ENCODE measurements around the gene ZNHIT2.
"Not testable (repeated sequence)": the region's sequence is repeated elsewhere in the genome, so short reads cannot be mapped to it uniquely, and the experiment has no call there.

The ZNHIT2 gene

GRCh38 chr11:65117206-65118096 is at the start of gene ZNHIT2:
Gene ZNHIT2, minus strand, starts transcription at chr11:65117701. Its CDS starts 48 bp downstream, at chr11:65117653.
- Mint-ChIP-seq H3K27ac (peak within 1 kb of the TSS; percentile 96), H3K27me3 (no peaks in the 10 kb centered on the region), H3K36me3 (peaks cover 16% of the 10 kb centered on the region), H3K4me1 (ENCODE audit: low read depth) (peaks cover 66% of the 10 kb centered on the region), H3K9me3 (ENCODE audit: low read depth) (no peaks in the 10 kb centered on the region), H3K4me3 (peak within 1 kb of the TSS; percentile 91)

DNA sequence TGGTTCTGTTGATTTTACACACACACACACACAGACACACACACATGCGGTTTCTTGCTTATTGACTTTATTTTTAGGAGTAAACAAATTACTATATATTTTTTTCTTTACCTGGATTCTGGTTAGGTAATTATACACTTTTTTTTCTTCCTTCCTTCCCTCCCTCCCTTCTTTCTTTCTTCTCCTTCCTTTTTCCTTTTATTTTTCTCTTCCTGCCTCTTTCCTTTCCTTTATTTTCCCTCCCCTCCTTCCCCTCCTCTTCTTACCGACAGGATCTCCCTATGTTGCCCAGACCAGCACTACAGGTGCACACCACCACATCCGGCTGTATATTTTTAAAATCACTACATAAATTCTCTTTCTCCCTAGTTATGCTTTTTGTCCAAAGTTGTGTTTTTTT is 49.4 kb upstream of the ZNHIT2 start:
- no peaks in the 10 kb centered on the region for H3K36me3 Mint-ChIP-seq
- no peaks in the 10 kb centered on the region for H3K9me3 Mint-ChIP-seq (ENCODE audit: low read depth)
- no peaks in the 10 kb centered on the region for H3K27me3 Mint-ChIP-seq
- H3K27ac Mint-ChIP-seq, result no peak overlapping the region
- no peaks in the 10 kb centered on the region for H3K4me1 Mint-ChIP-seq (ENCODE audit: low read depth)
- no peak overlapping the region for H3K4me3 Mint-ChIP-seq

DNA sequence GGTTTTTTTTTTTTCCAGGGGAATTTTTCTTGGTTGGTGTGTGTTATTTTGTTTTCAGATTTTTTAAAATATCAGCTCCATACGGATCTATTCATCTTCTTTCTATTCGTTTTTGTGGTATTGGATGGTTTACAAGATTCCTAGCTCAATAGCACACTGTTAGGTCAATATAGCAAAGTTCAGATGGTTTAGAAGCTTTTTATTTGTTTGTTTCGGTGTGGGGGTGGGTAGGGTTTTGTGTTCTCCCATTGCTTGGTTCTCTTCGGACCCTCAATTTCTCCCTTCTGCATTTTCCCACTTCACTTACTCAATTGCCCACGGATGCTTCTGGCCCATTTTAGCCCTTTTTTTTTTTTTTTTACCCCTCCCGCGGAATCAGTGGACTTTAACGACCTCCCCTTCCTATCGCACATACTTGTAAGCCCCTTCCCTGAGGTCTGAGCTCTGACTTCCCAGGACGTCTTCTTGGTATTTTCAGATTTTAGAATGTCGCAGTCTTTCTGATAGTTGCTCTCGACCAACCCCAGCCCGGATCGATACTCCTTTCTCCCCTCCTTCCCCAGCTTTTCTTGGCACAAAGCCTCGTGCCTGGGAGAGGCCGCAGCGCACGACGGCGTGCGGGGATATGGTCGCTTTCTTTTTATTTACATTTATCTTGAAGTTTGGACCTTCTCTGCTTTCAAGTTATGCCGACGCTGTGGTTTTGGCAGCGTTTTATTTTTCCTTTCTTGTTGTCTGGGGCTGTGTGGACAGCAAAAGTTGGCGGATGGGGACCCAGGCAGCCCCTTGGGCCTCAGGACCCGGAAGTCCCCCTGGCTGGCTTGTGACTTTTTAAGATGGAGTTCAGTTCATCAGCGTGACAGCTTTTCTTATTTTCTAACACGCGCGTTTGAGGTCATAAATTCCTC is 48.2 kb upstream of the ZNHIT2 start:
- no peak overlapping the region for H3K27ac Mint-ChIP-seq
- no peaks in the 10 kb centered on the region for H3K4me1 Mint-ChIP-seq (ENCODE audit: low read depth)
- no peaks in the 10 kb centered on the region for H3K9me3 Mint-ChIP-seq (ENCODE audit: low read depth)
- H3K4me3 Mint-ChIP-seq, result no peak overlapping the region
- H3K36me3 Mint-ChIP-seq, result no peaks in the 10 kb centered on the region
- no peaks in the 10 kb centered on the region for H3K27me3 Mint-ChIP-seq

DNA sequence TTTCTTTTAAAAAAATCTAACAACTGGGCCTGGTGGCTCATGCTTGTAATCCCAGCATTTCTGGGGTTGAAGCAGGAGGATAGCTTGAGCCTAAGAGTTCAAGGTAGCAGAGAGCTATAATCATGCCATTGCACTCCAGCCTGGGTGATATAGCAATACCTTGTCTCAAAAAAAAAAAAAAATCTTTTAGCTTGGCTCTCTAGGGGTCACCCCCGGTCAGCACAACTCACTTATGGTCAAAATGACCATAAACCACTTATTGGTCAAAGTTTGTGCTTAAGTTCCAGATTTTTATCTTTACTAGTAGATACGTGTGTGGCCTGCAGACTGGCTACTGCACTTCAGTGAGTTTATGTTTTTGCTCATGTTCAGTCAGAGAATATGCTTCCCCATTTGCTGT is 46.2 kb upstream of the ZNHIT2 start:
- H3K27ac Mint-ChIP-seq, result no peak overlapping the region
- no peaks in the 10 kb centered on the region for H3K9me3 Mint-ChIP-seq (ENCODE audit: low read depth)
- no peaks in the 10 kb centered on the region for H3K27me3 Mint-ChIP-seq
- H3K36me3 Mint-ChIP-seq, result no peaks in the 10 kb centered on the region
- no peaks in the 10 kb centered on the region for H3K4me1 Mint-ChIP-seq (ENCODE audit: low read depth)
- H3K4me3 Mint-ChIP-seq, result no peak overlapping the region

DNA sequence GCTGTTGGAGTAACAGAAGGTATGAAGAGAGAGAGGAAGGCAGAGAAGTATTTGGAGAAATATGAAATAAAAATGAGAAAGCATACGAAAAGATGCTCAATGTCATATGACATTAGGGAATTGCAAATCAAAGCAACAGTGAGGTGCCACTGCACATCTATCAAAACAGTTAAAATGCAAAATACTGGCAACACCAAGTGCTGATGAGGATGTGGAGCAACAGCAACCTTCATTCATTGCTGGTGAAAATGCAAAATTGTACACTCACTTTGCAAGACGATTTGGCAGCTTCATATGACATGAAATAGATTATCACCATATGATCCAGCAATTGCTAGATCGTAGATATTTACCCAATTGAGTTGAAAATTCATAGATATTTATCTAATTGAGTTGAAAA is 43.1 kb upstream of the ZNHIT2 start:
- Mint-ChIP-seq H3K4me1 (ENCODE audit: low read depth) (no peaks in the 10 kb centered on the region), H3K9me3 (ENCODE audit: low read depth) (no peaks in the 10 kb centered on the region), H3K4me3 (no peak overlapping the region), H3K27me3 (peaks cover 2% of the 10 kb centered on the region), H3K36me3 (no peaks in the 10 kb centered on the region), H3K27ac (no peak overlapping the region)

DNA sequence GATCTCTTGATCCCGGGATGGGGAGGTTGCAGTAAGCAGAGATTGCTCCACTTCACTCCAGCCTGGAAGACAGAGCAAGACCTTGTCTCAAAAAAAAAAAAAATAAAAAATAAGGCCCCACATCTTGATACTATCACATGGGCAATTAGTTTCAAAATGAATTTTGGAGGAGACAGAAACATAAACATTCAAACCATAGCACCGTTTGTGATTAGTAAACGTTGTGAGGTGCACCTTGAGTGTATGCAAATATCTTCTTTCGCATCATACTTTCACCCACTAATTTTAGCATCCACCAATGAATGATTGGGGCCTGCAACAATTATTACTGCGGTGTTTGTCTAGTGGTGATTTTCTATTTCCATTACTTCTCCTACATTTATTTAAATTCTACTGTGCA is 41.5 kb upstream of the ZNHIT2 start:
- Mint-ChIP-seq H3K27ac (no peak overlapping the region), H3K36me3 (no peaks in the 10 kb centered on the region), H3K4me3 (no peak overlapping the region), H3K27me3 (peaks cover 2% of the 10 kb centered on the region), H3K9me3 (ENCODE audit: low read depth) (no peaks in the 10 kb centered on the region), H3K4me1 (ENCODE audit: low read depth) (no peaks in the 10 kb centered on the region)

DNA sequence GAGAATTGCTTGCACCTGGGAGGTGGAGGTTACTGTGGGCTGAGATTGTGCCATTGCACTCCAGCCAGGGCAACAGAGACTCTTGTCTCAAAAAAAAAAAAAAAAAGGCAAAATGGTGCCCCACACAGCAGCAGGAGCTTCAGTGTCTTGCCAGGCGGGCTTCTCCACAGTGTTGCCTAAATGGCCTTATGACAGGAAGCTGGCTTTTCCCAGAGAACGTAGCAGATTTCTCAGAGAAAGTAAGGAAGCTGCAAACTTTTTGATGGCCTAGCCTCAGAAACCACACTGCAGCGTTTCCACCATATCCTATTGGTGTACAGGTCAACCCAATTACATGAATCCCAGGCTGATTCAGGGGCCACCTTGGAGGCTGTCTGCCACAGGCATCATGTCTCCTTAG is 39.8 kb upstream of the ZNHIT2 start:
- H3K27ac Mint-ChIP-seq, result no peak overlapping the region
- H3K36me3 Mint-ChIP-seq, result no peaks in the 10 kb centered on the region
- no peak overlapping the region for H3K4me3 Mint-ChIP-seq
- H3K9me3 Mint-ChIP-seq (ENCODE audit: low read depth), result no peaks in the 10 kb centered on the region
- peaks cover 5% of the 10 kb centered on the region for H3K27me3 Mint-ChIP-seq
- no peaks in the 10 kb centered on the region for H3K4me1 Mint-ChIP-seq (ENCODE audit: low read depth)

- no peak overlapping the region for H3K27ac Mint-ChIP-seq
- no peaks in the 10 kb centered on the region for H3K9me3 Mint-ChIP-seq (ENCODE audit: low read depth)
- H3K4me1 Mint-ChIP-seq (ENCODE audit: low read depth), result peaks cover 1% of the 10 kb centered on the region
- H3K4me3 Mint-ChIP-seq, result no peak overlapping the region
- peaks cover 5% of the 10 kb centered on the region for H3K27me3 Mint-ChIP-seq
- H3K36me3 Mint-ChIP-seq, result no peaks in the 10 kb centered on the region
Observed at GRCh38 chr11:65156926-65157325, 39.4 kb upstream of the ZNHIT2 start.

- no peaks in the 10 kb centered on the region for H3K36me3 Mint-ChIP-seq
- no peak overlapping the region for H3K27ac Mint-ChIP-seq
- peaks cover 1% of the 10 kb centered on the region for H3K4me1 Mint-ChIP-seq (ENCODE audit: low read depth)
Observed at GRCh38 chr11:65156256-65156655, 38.8 kb upstream of the ZNHIT2 start.

GRCh38 chr11:65152122-65152521 is 34.6 kb upstream of the ZNHIT2 start:
- Mint-ChIP-seq H3K4me1 (ENCODE audit: low read depth) (peaks cover 1% of the 10 kb centered on the region), H3K27ac (no peak overlapping the region), H3K36me3 (no peaks in the 10 kb centered on the region), H3K27me3 (peaks cover 6% of the 10 kb centered on the region), H3K4me3 (no peak overlapping the region), H3K9me3 (ENCODE audit: low read depth) (no peaks in the 10 kb centered on the region)

More at GRCh38 chr11:65156256-65156655, 38.8 kb upstream of the ZNHIT2 start:
- Mint-ChIP-seq H3K27me3 (peaks cover 7% of the 10 kb centered on the region), H3K4me3 (no peak overlapping the region), H3K9me3 (ENCODE audit: low read depth) (no peaks in the 10 kb centered on the region)

- H3K4me1 Mint-ChIP-seq (ENCODE audit: low read depth), result peaks cover 1% of the 10 kb centered on the region
- no peaks in the 10 kb centered on the region for H3K36me3 Mint-ChIP-seq
- H3K9me3 Mint-ChIP-seq (ENCODE audit: low read depth), result no peaks in the 10 kb centered on the region
- H3K27ac Mint-ChIP-seq, result no peak overlapping the region
- H3K27me3 Mint-ChIP-seq, result peaks cover 6% of the 10 kb centered on the region
- H3K4me3 Mint-ChIP-seq, result no peak overlapping the region
Observed at GRCh38 chr11:65151331-65151899, 33.9 kb upstream of the ZNHIT2 start.

- Mint-ChIP-seq H3K36me3 (no peaks in the 10 kb centered on the region), H3K4me3 (no peak overlapping the region), H3K9me3 (ENCODE audit: low read depth) (no peaks in the 10 kb centered on the region), H3K27me3 (peaks cover 6% of the 10 kb centered on the region), H3K27ac (no peak overlapping the region), H3K4me1 (ENCODE audit: low read depth) (peaks cover 1% of the 10 kb centered on the region)
Observed at GRCh38 chr11:65150509-65151299, 33.2 kb upstream of the ZNHIT2 start.

- not testable (repeated sequence) for H3K9me3 Mint-ChIP-seq (ENCODE audit: low read depth); H3K4me1 Mint-ChIP-seq (ENCODE audit: low read depth); H3K4me3 Mint-ChIP-seq; H3K27me3 Mint-ChIP-seq; H3K36me3 Mint-ChIP-seq; H3K27ac Mint-ChIP-seq
Observed at GRCh38 chr11:65150131-65150508, 32.6 kb upstream of the ZNHIT2 start.

DNA sequence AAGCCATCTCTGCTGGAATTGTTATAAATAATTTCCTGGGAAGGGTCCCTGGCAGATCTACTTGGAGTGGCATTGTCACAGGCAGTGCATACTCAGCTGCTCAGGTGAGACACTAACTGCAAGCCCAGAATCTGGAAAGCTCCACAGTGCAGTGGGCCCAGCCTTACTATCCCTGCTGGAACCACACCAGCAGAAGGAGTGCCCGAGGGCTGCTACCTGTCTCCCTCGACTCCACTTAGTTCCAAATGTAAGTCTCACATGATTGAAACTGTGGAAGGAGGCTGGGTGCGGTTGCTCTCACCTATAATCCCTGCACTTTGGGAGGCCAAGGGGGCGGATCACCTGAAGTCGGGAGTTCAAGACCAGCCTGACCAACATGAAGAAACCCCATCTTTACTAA is 31.2 kb upstream of the ZNHIT2 start:
- Mint-ChIP-seq H3K4me1 (ENCODE audit: low read depth) (peaks cover 1% of the 10 kb centered on the region), H3K27me3 (peaks cover 6% of the 10 kb centered on the region), H3K9me3 (ENCODE audit: low read depth) (no peaks in the 10 kb centered on the region), H3K27ac (no peak overlapping the region), H3K36me3 (no peaks in the 10 kb centered on the region), H3K4me3 (no peak overlapping the region)
